K562 treated with DMSO at 1 percent for 24 hours (cell line): ENCODE measurements around the gene FGL2. TPM values are rescaled to one million over a fixed set of nuclear protein-coding genes. Genes with fewer than 3 reads are reported as not detected.

ENCODE experiments used
- total RNA-seq: library from RNA; unstranded; fragments of 300-600 nt; gene quantifications from 2 replicates; pipeline ENCODE4 v1.2.3, GENCODE V29; 2022; ENCODE audit warnings: low read depth; ENCODE audit not compliant: insufficient read depth

Gene FGL2, protein sequence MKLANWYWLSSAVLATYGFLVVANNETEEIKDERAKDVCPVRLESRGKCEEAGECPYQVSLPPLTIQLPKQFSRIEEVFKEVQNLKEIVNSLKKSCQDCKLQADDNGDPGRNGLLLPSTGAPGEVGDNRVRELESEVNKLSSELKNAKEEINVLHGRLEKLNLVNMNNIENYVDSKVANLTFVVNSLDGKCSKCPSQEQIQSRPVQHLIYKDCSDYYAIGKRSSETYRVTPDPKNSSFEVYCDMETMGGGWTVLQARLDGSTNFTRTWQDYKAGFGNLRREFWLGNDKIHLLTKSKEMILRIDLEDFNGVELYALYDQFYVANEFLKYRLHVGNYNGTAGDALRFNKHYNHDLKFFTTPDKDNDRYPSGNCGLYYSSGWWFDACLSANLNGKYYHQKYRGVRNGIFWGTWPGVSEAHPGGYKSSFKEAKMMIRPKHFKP
- not detected in 2 replicates for total RNA-seq

DNA sequence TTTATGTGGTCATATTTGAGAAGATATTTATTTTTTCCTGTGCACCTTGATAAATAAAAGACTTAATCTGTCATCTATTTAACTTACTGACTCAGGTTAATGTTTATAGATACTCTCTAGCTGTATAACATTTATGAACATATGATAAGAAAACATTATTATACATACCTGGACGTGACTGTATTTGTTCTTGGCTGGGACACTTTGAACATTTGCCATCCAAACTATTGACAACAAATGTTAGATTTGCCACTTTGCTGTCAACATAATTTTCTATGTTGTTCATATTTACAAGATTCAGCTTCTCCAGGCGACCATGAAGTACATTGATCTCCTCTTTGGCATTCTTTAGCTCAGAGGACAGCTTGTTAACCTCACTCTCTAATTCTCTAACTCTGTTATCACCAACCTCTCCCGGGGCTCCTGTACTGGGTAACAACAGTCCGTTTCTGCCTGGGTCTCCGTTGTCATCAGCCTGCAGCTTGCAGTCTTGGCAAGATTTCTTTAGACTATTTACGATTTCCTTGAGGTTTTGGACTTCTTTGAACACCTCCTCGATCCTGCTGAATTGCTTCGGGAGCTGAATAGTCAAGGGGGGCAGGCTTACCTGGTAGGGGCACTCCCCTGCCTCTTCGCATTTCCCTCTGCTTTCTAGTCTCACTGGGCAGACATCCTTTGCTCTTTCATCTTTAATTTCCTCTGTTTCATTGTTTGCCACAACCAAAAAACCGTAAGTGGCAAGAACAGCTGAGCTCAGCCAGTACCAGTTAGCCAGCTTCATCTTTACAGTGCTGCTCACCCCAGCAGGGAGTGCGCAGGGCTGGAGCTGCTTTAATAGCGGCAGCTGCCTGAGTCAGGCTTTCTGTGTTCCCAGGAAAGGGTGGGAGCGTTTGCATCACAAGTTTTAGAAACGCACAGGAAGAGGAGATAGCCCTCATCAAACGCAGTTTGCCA is at the start of gene FGL2:
Gene FGL2, minus strand, starts transcription at position 807 of the 954 bp plus-strand sequence. Its CDS starts 26 bp downstream, at position 781.

Other genes starting within 250 kb of the FGL2 start
- gene SPDYE17, start 167.5 kb downstream of the FGL2 start, total RNA-seq = not detected in 2 replicates
- not detected in 2 replicates for gene SPDYE18, start 137.3 kb downstream of the FGL2 start, total RNA-seq
- 1.4 and 2.8 TPM in 2 replicates for gene CCDC146, start 77.2 kb downstream of the FGL2 start, total RNA-seq
- not detected in 2 replicates for gene GSAP, start 216.5 kb upstream of the FGL2 start, total RNA-seq